ENCODE results near the gene DSCAML1.

The DSCAML1 gene

DNA sequence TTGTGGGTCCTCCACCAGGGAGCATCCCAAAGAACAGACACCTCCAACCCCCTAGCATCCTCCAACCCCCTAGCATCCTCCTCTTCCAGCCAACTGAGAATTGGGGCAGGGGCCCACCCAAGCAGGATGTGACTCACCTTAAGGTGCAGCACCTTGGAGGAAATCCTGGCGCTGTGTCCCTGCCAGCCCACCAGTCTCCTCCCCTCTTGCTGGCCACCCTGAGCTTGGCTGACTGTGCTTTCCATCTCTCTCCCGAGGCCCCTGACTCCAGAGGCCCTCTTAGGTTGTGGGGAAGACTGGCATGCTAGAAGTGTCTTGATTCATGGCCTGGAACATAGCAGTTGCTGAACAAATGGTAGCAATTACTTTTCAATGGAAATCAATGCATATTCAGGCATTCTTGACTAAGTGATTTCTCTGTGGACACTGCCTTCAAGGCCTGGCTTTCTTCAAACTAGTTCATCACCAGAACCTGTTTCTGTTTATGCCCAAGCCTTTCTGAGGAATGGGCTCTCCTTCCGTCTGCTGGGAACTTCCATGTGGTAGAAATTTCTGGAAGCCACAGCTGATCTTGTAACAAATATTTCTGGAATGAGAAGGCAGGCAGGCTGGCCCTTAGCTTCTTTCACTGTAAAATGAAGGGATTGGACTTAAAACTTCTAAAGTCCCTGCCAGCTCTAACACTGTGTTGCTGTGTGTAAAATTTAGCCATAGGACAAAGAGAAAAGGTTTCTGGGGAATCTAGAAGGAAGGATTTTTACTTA, 408.8 kb downstream of the DSCAML1 start:
- Histone ChIP-seq H3K9me3 (no peaks in the 10 kb centered on the region), H3K36me3 (peaks cover 67 to 96% (median 76%) of the 10 kb centered on the region in 3 donors), H3K4me1 (no peaks in the 10 kb centered on the region), H3K27me3 (no peaks in the 10 kb centered on the region), H3K4me3 (no peak overlapping the region), H3K27ac (no peak overlapping the region)
- intact Hi-C loops (cut with DNase I; ENCODE audit: low total_unique reads) = no loop called here
- TF ChIP-seq, protein P1, sequence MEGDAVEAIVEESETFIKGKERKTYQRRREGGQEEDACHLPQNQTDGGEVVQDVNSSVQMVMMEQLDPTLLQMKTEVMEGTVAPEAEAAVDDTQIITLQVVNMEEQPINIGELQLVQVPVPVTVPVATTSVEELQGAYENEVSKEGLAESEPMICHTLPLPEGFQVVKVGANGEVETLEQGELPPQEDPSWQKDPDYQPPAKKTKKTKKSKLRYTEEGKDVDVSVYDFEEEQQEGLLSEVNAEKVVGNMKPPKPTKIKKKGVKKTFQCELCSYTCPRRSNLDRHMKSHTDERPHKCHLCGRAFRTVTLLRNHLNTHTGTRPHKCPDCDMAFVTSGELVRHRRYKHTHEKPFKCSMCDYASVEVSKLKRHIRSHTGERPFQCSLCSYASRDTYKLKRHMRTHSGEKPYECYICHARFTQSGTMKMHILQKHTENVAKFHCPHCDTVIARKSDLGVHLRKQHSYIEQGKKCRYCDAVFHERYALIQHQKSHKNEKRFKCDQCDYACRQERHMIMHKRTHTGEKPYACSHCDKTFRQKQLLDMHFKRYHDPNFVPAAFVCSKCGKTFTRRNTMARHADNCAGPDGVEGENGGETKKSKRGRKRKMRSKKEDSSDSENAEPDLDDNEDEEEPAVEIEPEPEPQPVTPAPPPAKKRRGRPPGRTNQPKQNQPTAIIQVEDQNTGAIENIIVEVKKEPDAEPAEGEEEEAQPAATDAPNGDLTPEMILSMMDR (IDR thresholded peaks at IDR 0.05) = no peak
- DNase-seq = peak in 1 of 2 donors; percentile 43

GRCh38 chr11:117385906-117386305, 411.1 kb downstream of the DSCAML1 start:
- H3K27me3 ChIP-seq = no peaks in the 10 kb centered on the region
- H3K27ac ChIP-seq = no peak overlapping the region
- peak in 1 of 2 donors; percentile 34 for DNase-seq
- H3K4me3 ChIP-seq = no peak overlapping the region
- no peaks in the 10 kb centered on the region for H3K9me3 ChIP-seq
- no peaks in the 10 kb centered on the region for H3K4me1 ChIP-seq
- H3K36me3 ChIP-seq = peaks cover 53 to 96% (median 76%) of the 10 kb centered on the region in 3 donors
- TF ChIP-seq, protein P1 (IDR thresholded peaks at IDR 0.05) = no peak
- intact Hi-C loops (cut with DNase I; ENCODE audit: low total_unique reads) = no loop called here

- H3K27me3 ChIP-seq = no peaks in the 10 kb centered on the region
- intact Hi-C loops (cut with DNase I; ENCODE audit: low total_unique reads) = no loop called here
- H3K9me3 ChIP-seq = no peaks in the 10 kb centered on the region
- TF ChIP-seq, protein P1 (IDR thresholded peaks at IDR 0.05) = no peak
- no peak overlapping the region for H3K4me3 ChIP-seq
- no peaks in the 10 kb centered on the region for H3K4me1 ChIP-seq
- peaks cover 53 to 96% (median 76%) of the 10 kb centered on the region in 3 donors for H3K36me3 ChIP-seq
- peak in 1 of 2 donors; percentile 24 for DNase-seq
- H3K27ac ChIP-seq = no peak overlapping the region
These were observed 411.5 kb downstream of the DSCAML1 start for GRCh38 chr11:117385471-117385870.

- intact Hi-C loops (cut with DNase I; ENCODE audit: low total_unique reads) = no loop called here
- DNase-seq = no peak
- no peaks in the 10 kb centered on the region for H3K4me1 ChIP-seq
- no peak overlapping the region for H3K4me3 ChIP-seq
- no peaks in the 10 kb centered on the region for H3K27me3 ChIP-seq
- H3K27ac ChIP-seq = no peak overlapping the region
- TF ChIP-seq, protein P1 (IDR thresholded peaks at IDR 0.05) = no peak
- no peaks in the 10 kb centered on the region for H3K9me3 ChIP-seq
- H3K36me3 ChIP-seq = peaks cover 40 to 93% (median 77%) of the 10 kb centered on the region in 3 donors
These were observed 413.0 kb downstream of the DSCAML1 start for GRCh38 chr11:117384045-117384444.

DNA sequence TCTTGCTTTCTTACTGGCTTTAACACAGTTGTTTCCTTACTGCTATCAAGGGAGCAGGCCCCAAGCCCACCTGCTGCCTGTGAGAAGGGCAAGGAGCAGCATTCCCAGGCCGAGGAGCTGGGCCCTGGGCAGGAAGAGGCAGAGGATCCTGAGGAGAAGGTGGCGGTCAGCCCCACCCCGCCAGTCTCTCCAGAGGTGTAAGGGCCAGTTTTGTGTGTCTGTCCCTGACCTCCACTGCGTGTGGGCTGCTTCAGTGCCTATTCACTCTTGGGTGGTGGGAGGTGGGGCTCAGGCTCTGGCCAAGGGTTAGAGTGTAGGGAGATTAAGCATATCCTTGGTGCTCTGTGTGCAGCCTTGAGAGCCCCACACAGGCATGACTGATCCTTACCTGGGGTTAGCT, 414.3 kb downstream of the DSCAML1 start:
- TF ChIP-seq, protein P1 (IDR thresholded peaks at IDR 0.05) = no peak
- H3K27ac ChIP-seq = no peak overlapping the region
- DNase-seq = no peak
- H3K4me1 ChIP-seq = no peaks in the 10 kb centered on the region
- no peak overlapping the region for H3K4me3 ChIP-seq
- H3K9me3 ChIP-seq = no peaks in the 10 kb centered on the region
- intact Hi-C loops (cut with DNase I; ENCODE audit: low total_unique reads) = no loop called here
- H3K27me3 ChIP-seq = no peaks in the 10 kb centered on the region
- H3K36me3 ChIP-seq = peaks cover 40 to 91% (median 78%) of the 10 kb centered on the region in 3 donors
